ENCODE data around the gene IQGAP1. TPM values are rescaled to one million over a fixed set of nuclear protein-coding genes. Genes with fewer than 3 reads are reported as not detected.

IQGAP1 gene
- total RNA-seq, 1 experiment from 2014 or later = 72.4 TPM

- Histone ChIP-seq H3K23me2 (ENCODE audit: insufficient read length, low read depth, low read length, poor library complexity, severe bottlenecking) (no peaks in the 10 kb centered on the region), H3K79me1 (ENCODE audit: insufficient read depth, low read depth, low read length, poor library complexity, severe bottlenecking) (peaks cover 2% of the 10 kb centered on the region), H2BK12ac (ENCODE audit: insufficient read length, low read depth, low read length) (no peak overlapping the region), H4K91ac (ENCODE audit: insufficient read length, low read depth, low read length) (no peak overlapping the region), H3K56ac (ENCODE audit: insufficient read length, low read depth, low read length) (no peak overlapping the region), H4K20me1 (ENCODE audit: control insufficient read depth, insufficient read depth, insufficient read length) (no peaks in the 10 kb centered on the region), H3K18ac (ENCODE audit: insufficient read length, low read depth, low read length) (no peak overlapping the region), H2BK120ac (ENCODE audit: low read depth, low read length, poor library complexity, severe bottlenecking) (no peak overlapping the region), H3K27ac (ENCODE audit: insufficient read length, low read depth, low read length) (no peak overlapping the region), H2BK20ac (ENCODE audit: low read depth, low read length, poor library complexity, severe bottlenecking) (no peak overlapping the region), H3K23ac (ENCODE audit: insufficient read length, low read depth, low read length) (no peak overlapping the region), H3K79me2 (ENCODE audit: insufficient read depth, low read length) (no peaks in the 10 kb centered on the region), H3K27me3 (ENCODE audit: insufficient read depth, low read length) (no peaks in the 10 kb centered on the region), H2BK15ac (ENCODE audit: low read depth, low read length) (no peak overlapping the region), H4K8ac (replicated peaks; ENCODE audit: insufficient read length, low read depth, low read length) (no peak overlapping the region), H2BK5ac (ENCODE audit: insufficient read length, low read length) (no peak overlapping the region), H3K9ac (ENCODE audit: extremely low read depth, insufficient read length, low read length) (no peak overlapping the region), H3K4me1 (ENCODE audit: insufficient read depth, low read length) (no peaks in the 10 kb centered on the region; the same call in 1 of the 2 replicates), H3K14ac (ENCODE audit: insufficient read depth, low read length) (no peak overlapping the region), H3K9me3 (ENCODE audit: control insufficient read depth, low read depth, low read length) (no peaks in the 10 kb centered on the region), H2AK5ac (ENCODE audit: insufficient read length, low read length) (no peak overlapping the region), H2AFZ (ENCODE audit: low read length) (no peak overlapping the region), H4K5ac (ENCODE audit: insufficient read length, low read depth, low read length) (no peak overlapping the region), H3T11ph (ENCODE audit: low read length) (no peak overlapping the region), H3K4me2 (ENCODE audit: insufficient read depth, insufficient read length, low read length) (no peak overlapping the region), H3K4ac (ENCODE audit: low read depth, low read length) (no peak overlapping the region)
- Mint-ChIP-seq H3K4me1 (no peaks in the 10 kb centered on the region), H3K4me3 (no peak overlapping the region), H3K27me3 (ENCODE audit: low read depth) (no peaks in the 10 kb centered on the region), H3K27ac (no peak overlapping the region), H3K9me3 (no peaks in the 10 kb centered on the region), H3K36me3 (ENCODE audit: insufficient read depth in 1 of 3, low read depth in 3 of 3) (peaks cover 2 to 33% (median 18%) of the 10 kb centered on the region in 3 experiments; a peak in 5 of 7 replicates)
- TF ChIP-seq, protein P1, sequence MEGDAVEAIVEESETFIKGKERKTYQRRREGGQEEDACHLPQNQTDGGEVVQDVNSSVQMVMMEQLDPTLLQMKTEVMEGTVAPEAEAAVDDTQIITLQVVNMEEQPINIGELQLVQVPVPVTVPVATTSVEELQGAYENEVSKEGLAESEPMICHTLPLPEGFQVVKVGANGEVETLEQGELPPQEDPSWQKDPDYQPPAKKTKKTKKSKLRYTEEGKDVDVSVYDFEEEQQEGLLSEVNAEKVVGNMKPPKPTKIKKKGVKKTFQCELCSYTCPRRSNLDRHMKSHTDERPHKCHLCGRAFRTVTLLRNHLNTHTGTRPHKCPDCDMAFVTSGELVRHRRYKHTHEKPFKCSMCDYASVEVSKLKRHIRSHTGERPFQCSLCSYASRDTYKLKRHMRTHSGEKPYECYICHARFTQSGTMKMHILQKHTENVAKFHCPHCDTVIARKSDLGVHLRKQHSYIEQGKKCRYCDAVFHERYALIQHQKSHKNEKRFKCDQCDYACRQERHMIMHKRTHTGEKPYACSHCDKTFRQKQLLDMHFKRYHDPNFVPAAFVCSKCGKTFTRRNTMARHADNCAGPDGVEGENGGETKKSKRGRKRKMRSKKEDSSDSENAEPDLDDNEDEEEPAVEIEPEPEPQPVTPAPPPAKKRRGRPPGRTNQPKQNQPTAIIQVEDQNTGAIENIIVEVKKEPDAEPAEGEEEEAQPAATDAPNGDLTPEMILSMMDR (conservative IDR thresholded peaks at IDR 0.05) = no peak
- no peak for DNase-seq
- WGBS (ENCODE audit: extremely low coverage, insufficient read length, low lambda C conversion rate) = no CpG with 5 or more reads among the region's 3 CpGs
Measured at GRCh38 chr15:90441027-90441426, 53.0 kb downstream of the IQGAP1 start.

All from H9 (cell line).